Head of caudate nucleus (tissue), 42 donors: ENCODE data around the gene COG3.

ENCODE experiments used
- DNase-seq, 42 donors: peaks; one replicate each; pipeline versions ENCODE4 v3.0.0 to v3.0.0-alpha.2; 2020 to 2021; ENCODE audit warnings: mixed read lengths in 7 of 42
- intact Hi-C: fragments of 100-400 bp; cut with DNase I; formaldehyde crosslinking; loops from one replicate; pipeline ENCODE4 v1.15.0; 2022

The COG3 gene

DNA sequence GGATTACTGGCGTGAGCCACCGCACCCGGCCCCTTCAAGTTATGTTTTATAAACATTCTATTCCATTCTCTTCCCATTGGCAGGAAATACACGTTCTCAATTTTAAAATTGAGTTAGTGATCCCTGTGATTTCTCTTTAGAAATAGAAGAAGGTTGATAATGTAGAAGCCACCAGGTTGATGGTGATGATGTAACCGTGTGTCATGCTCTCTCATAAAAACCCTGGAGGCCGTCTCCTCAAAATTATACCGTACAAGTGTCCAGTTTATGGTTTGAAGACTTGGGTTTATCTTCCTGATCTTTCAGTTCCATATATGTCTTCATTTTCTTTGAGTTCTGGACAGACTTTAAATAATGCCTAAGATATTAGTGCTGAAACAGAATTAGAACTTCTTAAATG lies 32.2 kb downstream of the COG3 start:
- intact Hi-C loops = no loop called here
- no peak for DNase-seq

DNA sequence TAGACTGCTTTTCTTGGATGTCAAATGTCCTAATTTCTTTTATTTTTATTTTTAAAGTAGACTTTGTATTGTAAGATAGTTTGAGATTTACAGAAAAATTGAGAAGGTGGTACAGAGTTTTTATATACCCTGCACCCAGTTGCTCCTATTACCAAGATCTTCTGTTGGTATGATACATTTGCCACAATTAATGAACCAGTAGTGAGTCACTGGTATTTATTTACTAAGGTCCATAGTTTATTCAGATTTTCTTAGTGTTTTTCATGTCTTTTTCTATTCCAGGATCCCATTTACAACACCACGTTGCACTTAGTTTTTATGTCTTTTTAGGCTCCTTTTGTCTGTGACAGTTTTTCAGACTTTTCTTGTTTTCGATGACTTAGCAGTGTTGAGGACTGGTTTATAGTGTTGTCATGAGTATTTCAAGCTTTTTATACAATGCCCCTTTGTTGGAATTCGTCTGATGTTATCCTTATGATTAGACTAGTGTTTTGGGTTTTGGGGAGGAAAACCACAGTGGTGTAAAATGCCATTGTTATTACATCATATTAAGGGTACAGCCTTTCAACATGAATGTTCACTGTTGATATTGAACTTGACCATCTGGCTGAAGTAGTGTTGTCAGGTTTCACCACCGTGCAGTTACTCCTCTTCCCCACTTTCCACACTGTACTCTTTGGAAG lies 35.9 kb downstream of the COG3 start:
- intact Hi-C loops = no loop called here
- DNase-seq = no peak

DNA sequence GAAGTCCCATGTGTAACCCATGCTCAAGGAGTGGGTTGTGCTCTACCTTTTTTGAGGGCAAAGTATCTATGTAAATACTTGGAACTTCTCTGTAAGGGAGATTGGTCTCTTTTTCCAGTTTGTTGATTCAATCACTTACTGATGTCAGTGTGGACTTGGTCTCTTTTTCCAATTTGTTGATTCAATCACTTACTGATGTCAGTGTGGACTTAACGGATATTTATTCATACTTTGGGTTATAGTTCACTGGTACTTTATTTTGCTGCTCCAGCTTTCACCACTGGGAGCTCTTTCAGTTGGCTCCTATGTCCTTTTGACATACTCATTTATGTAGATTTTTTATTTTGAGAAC lies 36.4 kb downstream of the COG3 start:
- no peak for DNase-seq
- intact Hi-C loops = no loop called here

DNA sequence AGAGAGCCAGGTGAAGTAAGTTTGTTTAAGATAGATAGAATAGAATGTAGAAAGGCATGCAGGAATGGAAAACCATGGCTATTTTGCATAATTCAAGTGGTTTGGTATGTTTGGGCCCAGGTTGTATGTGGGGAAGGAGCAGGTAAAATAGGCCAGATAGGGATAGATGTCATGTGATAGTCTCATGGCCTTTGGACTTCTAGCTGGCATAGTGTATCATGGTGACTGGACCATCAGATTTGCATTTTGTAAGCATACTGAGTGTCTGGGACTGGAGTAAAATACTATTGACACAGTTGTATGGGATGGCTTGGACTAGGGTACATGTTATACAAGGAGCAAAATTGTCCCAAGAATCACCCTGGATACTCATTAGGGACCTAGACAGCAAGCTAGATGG lies 38.9 kb downstream of the COG3 start:
- intact Hi-C loops = no loop called here
- DNase-seq = no peak

DNA sequence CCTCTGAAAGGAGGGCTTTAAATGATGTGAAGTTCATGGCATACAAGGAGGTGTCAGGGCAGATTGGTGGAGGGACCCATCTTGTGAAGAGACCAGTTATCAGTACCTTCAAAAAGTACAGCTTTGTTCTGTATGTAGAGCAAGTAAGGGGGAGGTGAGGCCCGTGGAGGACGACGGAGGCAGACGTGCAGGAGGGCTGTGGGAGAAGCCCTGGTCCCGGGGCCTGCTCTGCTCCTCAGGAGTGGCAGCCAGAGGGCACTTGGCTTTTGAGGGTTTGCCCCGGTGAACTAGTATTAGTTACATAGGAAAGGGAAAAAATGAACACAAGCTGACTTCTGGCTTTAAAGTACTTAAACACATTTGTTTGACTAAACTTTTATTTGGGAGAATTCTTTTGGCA lies 42.1 kb downstream of the COG3 start:
- intact Hi-C loops = no loop called here
- DNase-seq = no peak

DNA sequence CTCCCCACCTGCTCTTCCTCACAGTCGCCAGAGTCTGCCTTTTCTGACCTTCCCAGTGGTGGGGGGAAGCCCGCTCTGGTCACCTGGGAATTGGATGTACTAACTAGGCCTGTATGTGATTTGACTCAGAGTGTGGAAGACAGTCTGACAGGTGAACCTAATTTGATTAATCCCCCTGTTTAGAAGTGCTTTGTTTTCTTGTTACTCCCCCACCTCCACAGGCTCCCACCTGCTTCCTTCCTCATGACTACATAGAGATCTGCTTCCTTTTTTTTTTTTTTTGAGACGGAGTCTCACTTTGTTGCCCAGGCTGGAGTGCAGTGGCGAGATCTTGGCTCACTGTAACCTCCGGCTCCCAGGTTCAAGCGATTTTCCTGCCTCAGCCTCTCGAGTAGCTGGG lies 44.0 kb downstream of the COG3 start:
- no peak for DNase-seq
- intact Hi-C loops = no loop called here

DNA sequence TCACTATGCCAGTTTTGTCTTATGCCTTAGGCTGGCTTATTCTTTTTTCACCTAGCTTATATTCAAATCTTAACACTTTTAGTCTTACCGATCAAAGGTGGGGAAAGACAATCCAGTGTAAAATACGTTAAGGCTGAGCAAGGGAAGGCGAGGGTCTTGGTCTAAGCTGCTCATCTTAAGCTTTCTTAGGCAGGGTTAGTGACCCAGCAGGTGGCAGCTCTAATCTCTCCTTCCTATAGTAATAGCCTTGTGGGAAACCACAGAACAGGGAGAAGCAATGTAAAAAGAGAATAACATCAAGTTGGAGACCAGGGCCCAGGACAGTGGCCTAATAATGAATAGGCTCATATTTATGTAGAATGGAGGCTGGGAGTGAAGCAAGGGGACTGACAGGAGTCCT lies 45.9 kb downstream of the COG3 start:
- DNase-seq = no peak
- intact Hi-C loops = no loop called here

DNA sequence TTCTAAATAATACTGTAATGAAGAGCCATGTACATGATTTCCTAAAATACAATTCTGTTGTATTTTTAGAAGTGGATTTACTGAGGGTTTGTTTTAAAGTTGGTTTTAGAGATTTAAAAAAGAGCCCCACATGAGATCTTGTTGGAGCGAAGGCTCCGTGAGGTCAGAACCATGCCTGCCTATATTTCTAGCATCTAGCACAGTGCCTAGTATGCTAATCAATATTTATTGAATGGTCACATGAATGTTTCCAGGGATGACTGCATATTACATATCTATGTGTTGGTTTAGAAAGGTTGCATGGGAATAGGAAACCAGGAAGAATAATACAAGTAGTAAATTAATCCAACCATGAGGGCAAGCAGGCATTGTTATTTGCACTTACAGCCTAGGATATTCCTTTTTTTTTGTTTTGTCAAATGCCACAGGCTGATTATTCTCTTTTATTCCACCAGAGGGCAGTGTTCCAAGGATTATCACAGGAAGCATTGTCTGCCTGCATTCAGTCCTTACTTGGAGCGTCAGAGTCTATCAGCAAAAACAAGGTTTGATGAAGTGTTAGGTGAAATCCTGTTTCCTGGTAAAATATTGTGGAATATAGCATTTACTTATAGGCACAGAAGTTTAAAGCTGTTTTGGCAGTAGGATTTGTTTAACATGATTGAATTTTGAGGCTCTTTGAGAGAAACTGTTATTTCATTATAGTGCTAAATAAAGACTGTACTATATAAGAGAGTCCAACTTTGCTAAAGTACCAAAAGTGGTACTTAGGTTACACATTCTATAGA lies 46.8 kb downstream of the COG3 start:
- intact Hi-C loops = no loop called here
- peak in 17 of 42 donors; percentile 17 to 77 (median 43) for DNase-seq

DNA sequence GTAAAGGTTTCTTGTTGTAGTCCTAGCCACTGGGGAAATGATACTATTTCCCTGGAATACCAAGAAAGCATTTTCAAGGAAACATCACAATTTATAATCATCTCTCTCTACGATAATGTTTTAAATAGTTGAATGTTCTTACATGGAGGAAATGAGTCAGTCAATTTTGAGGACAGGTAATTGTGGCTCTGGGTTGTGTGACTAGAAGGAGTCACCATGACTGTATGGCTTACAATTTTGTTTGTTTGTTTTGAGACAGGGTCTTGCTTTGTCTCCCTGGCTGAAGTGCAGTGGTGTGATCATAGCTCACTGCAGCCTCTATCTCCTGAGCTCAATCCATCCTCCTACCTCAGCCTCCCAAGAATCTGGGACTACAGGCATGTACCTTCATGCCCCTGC lies 47.4 kb downstream of the COG3 start:
- intact Hi-C loops = no loop called here
- DNase-seq = no peak

DNA sequence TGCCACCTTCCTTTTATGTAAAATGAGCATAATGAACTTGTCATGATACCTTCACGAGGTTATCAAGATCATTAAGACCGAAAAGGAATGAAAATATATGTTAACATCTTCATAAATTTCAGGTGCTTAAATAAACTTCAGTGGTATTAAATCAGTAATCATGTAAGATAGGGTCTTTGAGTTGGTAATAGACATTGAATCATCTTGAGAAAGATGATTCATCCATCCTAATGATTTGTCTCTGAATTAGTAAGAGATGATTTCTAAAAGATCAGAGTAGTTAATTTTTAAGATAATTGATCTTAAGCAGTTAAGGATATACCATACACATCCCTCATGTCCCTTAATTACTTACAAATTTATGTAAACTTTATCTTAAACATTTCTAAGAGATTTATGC lies 52.0 kb downstream of the COG3 start:
- DNase-seq = no peak

DNA sequence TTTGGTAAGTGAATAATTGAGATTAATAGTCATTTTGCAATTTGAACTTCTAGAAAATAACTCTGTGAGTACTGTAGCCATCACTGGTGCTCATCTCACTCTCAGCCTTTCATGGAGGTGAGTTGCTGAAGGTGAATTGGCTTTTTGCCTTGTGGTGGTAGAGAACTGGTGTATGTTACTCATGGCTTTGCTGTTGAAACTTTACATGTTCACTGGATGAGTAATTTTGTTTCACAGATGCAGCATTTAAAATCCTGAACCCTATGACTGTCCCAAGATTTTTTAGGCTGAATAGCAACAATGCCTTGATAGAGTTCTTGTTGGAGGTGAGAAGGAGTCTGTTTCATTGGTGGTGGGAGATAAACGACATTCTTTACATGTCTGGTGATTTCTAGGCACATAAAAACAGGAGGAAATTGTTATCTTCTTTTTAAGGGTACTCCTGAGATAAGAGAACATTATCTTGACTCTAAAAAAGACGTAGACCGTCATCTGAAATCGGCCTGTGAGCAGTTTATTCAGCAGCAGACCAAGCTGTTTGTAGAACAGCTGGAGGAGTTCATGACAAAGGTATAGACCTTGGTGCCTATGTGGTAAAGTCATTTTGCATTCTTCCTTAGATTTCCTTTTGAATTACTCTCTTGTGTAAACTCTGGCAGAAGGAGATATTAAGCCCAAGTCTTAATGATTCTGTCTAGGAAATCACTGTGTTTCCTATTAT lies 53.9 kb downstream of the COG3 start:
- intact Hi-C loops = no loop called here
- no peak for DNase-seq

More for the DNA sequence above, 52.0 kb downstream of the COG3 start:
- intact Hi-C loops = no loop called here

DNA sequence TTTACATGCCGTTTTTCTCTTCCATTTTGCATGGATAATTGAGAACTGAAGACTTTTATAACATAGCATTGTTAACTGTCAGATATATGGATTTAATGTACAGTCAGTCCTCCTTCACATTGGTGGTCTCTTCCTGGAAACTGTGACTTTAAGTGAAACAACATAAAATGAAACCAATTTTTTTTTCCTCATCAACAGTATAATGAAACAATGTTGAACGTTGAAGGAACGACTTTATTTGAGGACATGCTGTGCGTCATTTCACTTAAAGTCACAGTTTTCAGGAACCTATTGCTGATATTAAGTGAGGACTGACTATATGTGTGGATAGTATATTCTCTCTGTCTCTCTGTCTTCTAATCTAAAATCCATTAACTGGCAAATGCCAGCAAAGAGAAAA lies 54.8 kb downstream of the COG3 start:
- DNase-seq = no peak
- intact Hi-C loops = no loop called here

DNA sequence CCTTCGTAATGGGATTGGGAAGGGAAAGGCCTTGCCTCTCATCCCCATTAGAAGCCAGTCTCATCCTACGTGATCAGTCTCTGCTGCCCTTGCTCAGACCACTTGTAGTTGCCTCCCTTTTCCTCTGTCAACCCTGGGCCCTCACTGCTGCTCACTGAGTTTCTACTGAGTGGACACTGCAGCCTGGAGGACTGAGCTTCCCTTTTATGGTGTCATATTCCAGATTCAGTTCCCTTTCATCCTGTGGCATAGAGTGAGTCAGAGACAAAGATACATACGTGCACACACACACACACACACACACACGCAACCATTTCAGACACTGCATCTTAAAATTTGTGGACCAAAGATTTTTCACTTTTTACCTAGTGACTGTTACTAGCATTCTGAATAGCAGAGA lies 56.6 kb downstream of the COG3 start:
- peak in 3 of 42 donors; percentile 6 to 20 (median 14) for DNase-seq
- intact Hi-C loops = no loop called here

DNA sequence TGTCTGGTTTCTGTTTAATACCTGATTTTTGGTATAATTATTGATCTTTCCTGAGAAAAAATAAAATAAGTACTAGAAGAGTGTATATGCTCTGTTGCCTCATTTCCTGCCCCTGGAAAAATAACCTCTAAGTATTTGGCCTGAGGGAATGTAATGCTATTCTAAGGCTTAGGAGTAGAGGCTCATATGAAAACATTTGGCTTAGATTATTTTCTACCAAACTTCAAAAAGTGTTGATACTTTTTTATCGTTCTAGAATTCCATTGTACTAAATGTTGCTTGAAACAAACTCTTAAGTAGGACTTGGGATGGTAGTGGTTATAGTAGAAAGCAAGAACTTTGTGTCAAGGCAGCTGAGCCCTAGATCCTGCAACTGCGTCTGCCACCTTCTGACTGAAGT lies 57.8 kb downstream of the COG3 start:
- intact Hi-C loops = no loop called here
- DNase-seq = no peak

DNA sequence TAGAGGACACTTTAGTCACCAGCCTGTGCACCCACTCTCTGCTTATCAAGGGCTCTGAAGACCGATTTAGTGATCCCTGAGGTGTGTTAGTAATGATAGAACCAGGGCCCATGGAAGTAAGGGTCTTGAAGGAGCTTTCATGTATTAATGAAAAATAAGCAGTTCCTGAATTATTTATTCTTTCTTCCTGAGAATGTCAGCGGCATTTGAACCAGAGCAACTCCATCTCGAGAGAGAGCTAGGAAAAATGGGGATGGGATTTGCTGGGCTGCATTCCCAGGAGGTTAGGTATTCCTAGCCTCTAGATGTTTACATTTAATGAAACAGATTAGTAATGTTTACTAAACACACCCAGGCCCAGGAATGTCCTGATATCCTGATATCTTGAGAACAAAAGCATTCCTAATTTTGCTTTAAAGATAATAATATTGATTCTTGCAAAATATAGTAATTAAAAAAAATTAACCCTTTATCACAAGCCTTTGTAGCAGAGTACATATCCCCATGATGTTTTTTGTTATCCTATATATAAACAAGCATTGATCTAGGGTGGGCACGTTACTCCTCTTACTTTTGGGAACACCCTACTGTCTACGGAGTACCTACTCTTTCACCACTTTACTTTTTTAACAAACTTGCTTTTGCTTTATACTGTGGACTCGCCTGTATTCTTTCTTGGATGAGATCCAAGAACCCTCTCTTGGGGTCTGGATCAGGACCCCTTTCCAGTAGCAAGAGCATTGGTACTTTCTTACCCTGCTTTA lies 63.1 kb downstream of the COG3 start:
- no peak for DNase-seq
- intact Hi-C loops = no loop called here

DNA sequence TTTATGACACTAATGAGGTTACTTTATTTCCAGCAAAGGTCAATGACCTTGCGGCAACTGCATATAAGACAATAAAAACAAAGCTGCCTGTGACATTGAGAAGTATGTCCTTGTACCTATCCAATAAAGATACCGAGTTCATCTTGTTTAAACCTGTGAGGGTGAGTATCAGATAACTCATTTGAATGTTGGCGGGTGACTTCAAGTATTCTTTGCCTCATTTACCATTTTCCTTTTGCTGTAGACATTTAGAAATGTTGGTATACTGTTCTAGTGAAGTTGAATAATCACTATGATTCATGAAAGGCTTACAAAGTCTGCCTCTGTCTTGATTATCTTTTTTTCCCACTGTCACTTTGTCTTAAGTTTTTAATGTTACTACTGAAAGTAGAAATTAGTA lies 65.0 kb downstream of the COG3 start:
- intact Hi-C loops = no loop called here
- DNase-seq = no peak

DNA sequence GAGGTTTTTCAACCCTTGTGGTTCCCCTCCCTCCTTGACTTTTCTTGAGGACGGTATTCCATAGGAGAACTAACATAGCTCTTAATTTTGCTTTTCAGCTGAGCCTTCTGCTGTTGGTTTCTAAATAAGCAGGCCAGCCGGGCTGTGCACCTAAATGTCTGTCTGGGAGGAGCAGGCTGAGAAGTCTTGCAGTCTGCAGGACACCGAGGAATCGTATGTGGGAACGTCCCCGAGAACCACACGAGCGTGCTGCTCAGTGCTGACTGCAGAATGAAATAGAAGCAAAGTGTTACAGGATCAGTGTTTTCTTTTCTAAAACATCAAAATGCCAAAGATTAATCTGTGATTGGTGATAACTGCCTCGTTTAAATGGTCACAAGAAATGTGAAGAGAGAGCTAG lies 69.9 kb downstream of the COG3 start:
- DNase-seq = no peak
- intact Hi-C loops = no loop called here

DNA sequence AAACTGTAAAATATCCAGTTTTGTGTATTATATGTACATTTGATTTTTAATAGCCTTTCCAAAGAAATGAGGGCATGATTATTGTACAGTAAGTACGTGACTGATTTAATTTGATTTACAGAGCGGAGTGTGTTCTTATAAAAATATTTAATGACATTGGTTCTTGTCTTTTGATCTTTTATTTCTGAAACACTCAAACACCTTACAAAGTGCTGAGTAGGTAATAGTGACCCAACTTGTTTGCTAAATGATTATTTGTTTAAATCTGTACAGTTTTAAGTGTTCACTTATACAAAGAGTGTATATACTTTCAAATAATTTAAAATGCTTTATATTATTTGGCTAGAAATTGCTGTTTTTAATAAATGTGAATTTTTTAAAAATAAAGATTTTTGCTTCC lies 71.5 kb downstream of the COG3 start:
- intact Hi-C loops = no loop called here

DNA sequence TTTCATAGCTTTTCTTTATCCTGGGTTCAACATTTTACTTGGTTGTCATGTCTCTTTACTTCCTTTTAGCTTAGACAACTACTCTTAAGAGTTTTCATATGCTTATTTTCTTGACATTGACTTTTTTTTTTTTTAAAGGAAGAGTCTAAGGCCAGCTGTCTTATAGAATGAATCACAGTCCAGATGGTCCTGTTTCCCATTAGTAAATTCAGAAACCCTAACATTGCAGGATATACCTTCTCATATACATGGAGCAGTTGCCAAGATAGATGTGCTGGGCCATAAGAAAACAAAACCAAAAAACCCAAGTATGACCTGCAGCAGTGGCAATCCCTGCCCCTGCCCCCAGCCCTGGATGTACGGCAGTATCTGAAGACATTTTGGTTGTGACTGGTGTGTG lies 72.8 kb downstream of the COG3 start:
- intact Hi-C loops = no loop called here
- no peak for DNase-seq

More for the DNA sequence above, 71.5 kb downstream of the COG3 start:
- DNase-seq = no peak

DNA sequence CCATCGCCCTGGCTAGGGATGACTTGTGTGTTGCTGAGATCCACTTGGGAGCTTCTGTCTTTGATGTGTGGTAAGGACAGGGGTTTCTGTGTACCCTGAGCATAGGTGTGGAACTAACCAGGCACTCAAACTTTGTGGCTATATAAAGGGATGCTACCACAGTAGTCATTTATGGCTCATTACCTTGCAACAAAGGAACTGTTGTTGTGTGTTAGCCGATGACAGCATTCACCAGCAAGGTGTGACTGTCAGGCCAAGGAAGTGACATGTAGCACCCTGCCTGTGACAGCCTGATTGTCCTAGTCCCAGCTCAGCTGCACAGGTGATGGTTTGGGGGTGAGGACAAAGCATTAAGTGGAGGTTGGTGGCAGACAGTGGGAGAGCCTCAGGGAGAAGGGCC lies 73.6 kb downstream of the COG3 start:
- intact Hi-C loops = no loop called here
- no peak for DNase-seq
